NT2/D1 (cell line): ENCODE data around the gene VPS33B.

Source experiments
- SUZ12 ChIP-seq: IDR thresholded peaks from 2 replicates; pipeline ENCODE4 v1.6.1; 2011; ENCODE audit not compliant: insufficient read length, insufficient read depth; ENCODE audit errors: extremely low read depth
- YY1 ChIP-seq: IDR thresholded peaks from 2 replicates; pipeline ENCODE4 v1.6.1; 2011; ENCODE audit not compliant: insufficient read length, insufficient read depth
- ZNF274 ChIP-seq: IDR thresholded peaks from 2 replicates; pipeline ENCODE4 v1.6.1; 2011; ENCODE audit warnings: mild to moderate bottlenecking, low read depth, low read length

DNA sequence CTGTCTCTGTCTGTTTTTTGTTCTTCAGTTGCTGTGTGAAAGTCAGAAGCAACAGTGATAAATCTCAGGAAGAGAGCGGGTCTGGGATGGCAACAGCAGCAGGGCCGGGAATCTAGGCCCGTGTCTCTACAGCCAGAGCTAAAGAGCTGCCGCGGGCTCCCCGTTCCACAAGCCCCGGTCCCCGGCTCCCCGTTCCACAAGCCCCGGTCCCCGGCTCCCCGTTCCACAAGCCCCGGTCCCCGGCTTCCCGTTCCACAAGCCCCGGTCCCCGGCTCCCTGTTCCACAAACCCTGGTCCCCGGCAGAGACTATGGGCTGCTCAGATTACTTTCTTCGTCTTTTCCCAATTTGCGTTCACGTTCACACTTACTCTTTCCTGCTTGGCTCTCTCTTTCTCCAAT, 48.2 kb downstream of the VPS33B start:
- no peak for TF ChIP-seq YY1
- TF ChIP-seq SUZ12: no peak
- TF ChIP-seq ZNF274: no peak
